ENCODE data around the gene CCDC192. TPM values are rescaled to one million over a fixed set of nuclear protein-coding genes. Genes with fewer than 3 reads are reported as not detected.

The CCDC192 gene
- total RNA-seq, 2 donors from 2014 or later, result 0.25 TPM; not detected in 1

GRCh38 chr5:127961763-127962145 is 258.6 kb downstream of the CCDC192 start:
- H3K36me3 Mint-ChIP-seq (ENCODE audit: insufficient read depth in 2 of 2), result peaks cover 2 to 15% of the 10 kb centered on the region in 2 donors
- H3K4me1 Mint-ChIP-seq (ENCODE audit: low read depth), result no peaks in the 10 kb centered on the region
- no peaks in the 10 kb centered on the region for H3K27me3 Mint-ChIP-seq (ENCODE audit: low read depth)
- ATAC-seq (replicated peaks in 1 of 2), result no peak
- no peak overlapping the region for H3K4me3 Mint-ChIP-seq
- no peak for DNase-seq
- peaks cover 2 to 3% of the 10 kb centered on the region in 2 donors for H3K9me3 Mint-ChIP-seq
- no peak overlapping the region for H3K27ac Mint-ChIP-seq

- H3K9me3 Mint-ChIP-seq, result peaks cover 2 to 3% of the 10 kb centered on the region in 2 donors
- no peak for DNase-seq
- H3K4me3 Mint-ChIP-seq, result no peak overlapping the region
- H3K27me3 Mint-ChIP-seq (ENCODE audit: low read depth), result no peaks in the 10 kb centered on the region
- peaks cover 5 to 15% of the 10 kb centered on the region in 2 donors for H3K36me3 Mint-ChIP-seq (ENCODE audit: insufficient read depth in 2 of 2)
- H3K27ac Mint-ChIP-seq, result no peak overlapping the region
- H3K4me1 Mint-ChIP-seq (ENCODE audit: low read depth), result no peaks in the 10 kb centered on the region
- ATAC-seq (replicated peaks in 1 of 2), result no peak
Observed at GRCh38 chr5:127962491-127962890, 259.3 kb downstream of the CCDC192 start.

- no peak for ATAC-seq (replicated peaks in 1 of 2)
- Mint-ChIP-seq H3K27ac (no peak overlapping the region), H3K4me1 (ENCODE audit: low read depth) (no peaks in the 10 kb centered on the region), H3K9me3 (peaks cover 2 to 8% of the 10 kb centered on the region in 2 donors), H3K36me3 (ENCODE audit: insufficient read depth in 2 of 2) (peaks cover 5 to 15% of the 10 kb centered on the region in 2 donors), H3K4me3 (no peak overlapping the region), H3K27me3 (ENCODE audit: low read depth) (no peaks in the 10 kb centered on the region)
- no peak for DNase-seq
Observed at GRCh38 chr5:127963233-127963632, 260.0 kb downstream of the CCDC192 start.

GRCh38 chr5:127963931-127964330 is 260.7 kb downstream of the CCDC192 start:
- H3K27ac Mint-ChIP-seq, result no peak overlapping the region
- H3K36me3 Mint-ChIP-seq (ENCODE audit: insufficient read depth in 2 of 2), result peaks cover 5 to 15% of the 10 kb centered on the region in 2 donors
- no peaks in the 10 kb centered on the region for H3K4me1 Mint-ChIP-seq (ENCODE audit: low read depth)
- no peak for DNase-seq
- no peaks in the 10 kb centered on the region for H3K27me3 Mint-ChIP-seq (ENCODE audit: low read depth)
- ATAC-seq (replicated peaks in 1 of 2), result no peak
- H3K9me3 Mint-ChIP-seq, result peaks cover 2 to 8% of the 10 kb centered on the region in 2 donors
- no peak overlapping the region for H3K4me3 Mint-ChIP-seq

- Mint-ChIP-seq H3K27me3 (ENCODE audit: low read depth) (no peaks in the 10 kb centered on the region), H3K9me3 (peaks cover 2 to 8% of the 10 kb centered on the region in 2 donors), H3K4me1 (ENCODE audit: low read depth) (no peaks in the 10 kb centered on the region), H3K4me3 (no peak overlapping the region), H3K27ac (no peak overlapping the region), H3K36me3 (ENCODE audit: insufficient read depth in 2 of 2) (peaks cover 5 to 15% of the 10 kb centered on the region in 2 donors)
- DNase-seq (no peak), ATAC-seq (replicated peaks in 1 of 2) (no peak)
Observed at GRCh38 chr5:127967323-127967982, 264.3 kb downstream of the CCDC192 start.

GRCh38 chr5:127967983-127968592 is 264.9 kb downstream of the CCDC192 start:
- DNase-seq (no peak), ATAC-seq (replicated peaks in 1 of 2) (no peak)
- Mint-ChIP-seq H3K27me3 (ENCODE audit: low read depth) (no peaks in the 10 kb centered on the region), H3K36me3 (ENCODE audit: insufficient read depth in 2 of 2) (peaks cover 5 to 15% of the 10 kb centered on the region in 2 donors), H3K4me3 (no peak overlapping the region), H3K4me1 (ENCODE audit: low read depth) (no peaks in the 10 kb centered on the region), H3K9me3 (peaks cover 2 to 8% of the 10 kb centered on the region in 2 donors), H3K27ac (no peak overlapping the region)

GRCh38 chr5:127969002-127969401 is 265.8 kb downstream of the CCDC192 start:
- DNase-seq (no peak), ATAC-seq (replicated peaks in 1 of 2) (no peak)
- H3K27ac Mint-ChIP-seq, result no peak overlapping the region
- H3K4me1 Mint-ChIP-seq (ENCODE audit: low read depth), result no peaks in the 10 kb centered on the region
- H3K27me3 Mint-ChIP-seq (ENCODE audit: low read depth), result no peaks in the 10 kb centered on the region
- H3K9me3 Mint-ChIP-seq, result peaks cover 4 to 8% of the 10 kb centered on the region in 2 donors
- peaks cover 5 to 11% of the 10 kb centered on the region in 2 donors for H3K36me3 Mint-ChIP-seq (ENCODE audit: insufficient read depth in 2 of 2)
- H3K4me3 Mint-ChIP-seq, result no peak overlapping the region

GRCh38 chr5:127969651-127970050 is 266.5 kb downstream of the CCDC192 start:
- Mint-ChIP-seq H3K27ac (no peak overlapping the region), H3K36me3 (ENCODE audit: insufficient read depth in 2 of 2) (peaks cover 5 to 11% of the 10 kb centered on the region in 2 donors), H3K4me1 (ENCODE audit: low read depth) (no peaks in the 10 kb centered on the region), H3K4me3 (no peak overlapping the region), H3K27me3 (ENCODE audit: low read depth) (no peaks in the 10 kb centered on the region), H3K9me3 (peaks cover 4 to 8% of the 10 kb centered on the region in 2 donors)
- DNase-seq (no peak), ATAC-seq (replicated peaks in 1 of 2) (no peak)

- Mint-ChIP-seq H3K27me3 (ENCODE audit: low read depth) (no peaks in the 10 kb centered on the region), H3K4me3 (no peak overlapping the region), H3K27ac (no peak overlapping the region), H3K9me3 (peaks cover 2 to 8% of the 10 kb centered on the region in 2 donors), H3K36me3 (ENCODE audit: insufficient read depth in 2 of 2) (peaks cover 5 to 9% of the 10 kb centered on the region in 2 donors), H3K4me1 (ENCODE audit: low read depth) (no peaks in the 10 kb centered on the region)
- DNase-seq (no peak), ATAC-seq (replicated peaks in 1 of 2) (no peak)
Observed at GRCh38 chr5:127970081-127970480, 266.9 kb downstream of the CCDC192 start.

GRCh38 chr5:127970854-127971425 is 267.7 kb downstream of the CCDC192 start:
- Mint-ChIP-seq H3K9me3 (peaks cover 2 to 5% of the 10 kb centered on the region in 2 donors), H3K4me3 (no peak overlapping the region)
- no peak for ATAC-seq (replicated peaks in 1 of 2)

GRCh38 chr5:127975961-127976360 is 272.8 kb downstream of the CCDC192 start:
- DNase-seq, result no peak
- Mint-ChIP-seq H3K36me3 (ENCODE audit: insufficient read depth in 2 of 2) (no peaks in the 10 kb centered on the region), H3K27me3 (ENCODE audit: low read depth) (no peaks in the 10 kb centered on the region), H3K27ac (no peak overlapping the region), H3K9me3 (peaks cover 0 to 2% of the 10 kb centered on the region in 2 donors), H3K4me1 (ENCODE audit: low read depth) (no peaks in the 10 kb centered on the region), H3K4me3 (no peak overlapping the region)
- no peak for ATAC-seq (replicated peaks in 1 of 2)

More at GRCh38 chr5:127970854-127971425, 267.7 kb downstream of the CCDC192 start:
- no peak for DNase-seq
- H3K4me1 Mint-ChIP-seq (ENCODE audit: low read depth), result no peaks in the 10 kb centered on the region
- H3K27me3 Mint-ChIP-seq (ENCODE audit: low read depth), result no peaks in the 10 kb centered on the region
- peaks cover 3 to 5% of the 10 kb centered on the region in 2 donors for H3K36me3 Mint-ChIP-seq (ENCODE audit: insufficient read depth in 2 of 2)
- H3K27ac Mint-ChIP-seq, result no peak overlapping the region

- Mint-ChIP-seq H3K4me3 (no peak overlapping the region), H3K9me3 (peaks cover 0 to 2% of the 10 kb centered on the region in 2 donors), H3K36me3 (ENCODE audit: insufficient read depth in 2 of 2) (no peaks in the 10 kb centered on the region), H3K4me1 (ENCODE audit: low read depth) (no peaks in the 10 kb centered on the region), H3K27ac (no peak overlapping the region), H3K27me3 (ENCODE audit: low read depth) (no peaks in the 10 kb centered on the region)
- no peak for DNase-seq
- ATAC-seq (replicated peaks in 1 of 2), result no peak
Observed at GRCh38 chr5:127976525-127976924, 273.3 kb downstream of the CCDC192 start.

- no peak for ATAC-seq (replicated peaks in 1 of 2)
- no peak for DNase-seq
- peaks cover 0 to 2% of the 10 kb centered on the region in 2 donors for H3K9me3 Mint-ChIP-seq
- no peaks in the 10 kb centered on the region for H3K27me3 Mint-ChIP-seq (ENCODE audit: low read depth)
- H3K4me1 Mint-ChIP-seq (ENCODE audit: low read depth), result no peaks in the 10 kb centered on the region
- no peak overlapping the region for H3K27ac Mint-ChIP-seq
- H3K4me3 Mint-ChIP-seq, result no peak overlapping the region
- H3K36me3 Mint-ChIP-seq (ENCODE audit: insufficient read depth in 2 of 2), result no peaks in the 10 kb centered on the region
Observed at GRCh38 chr5:127976991-127977717, 274.0 kb downstream of the CCDC192 start.
